K562 (cell line): Measurements from ENCODE around the gene CHST14. TPM values are rescaled to one million over a fixed set of nuclear protein-coding genes. Genes with fewer than 3 reads are reported as not detected.

Experiments
- BCOR ChIP-seq: fragments of 450-650 bp; IDR thresholded peaks from 2 replicates; pipeline ENCODE4 v1.6.1; 2016
- BHLHE40 ChIP-seq: IDR thresholded peaks from 2 replicates; pipeline ENCODE4 v1.6.1; 2011; ENCODE audit warnings: low read length, improper control_type of control experiment
- CBFA2T2 ChIP-seq: fragments of 450-650 bp; conservative IDR thresholded peaks from 2 replicates; pipeline ENCODE4 v1.6.1; 2017; ENCODE audit warnings: mild to moderate bottlenecking
- CTBP1 ChIP-seq: fragments of 450-650 bp; IDR thresholded peaks from 2 replicates; pipeline ENCODE4 v1.6.1; 2016; ENCODE audit warnings: borderline replicate concordance
- DNMT1 ChIP-seq: fragments of 450-650 bp; IDR thresholded peaks from 2 replicates; pipeline ENCODE4 v1.6.1; 2016; ENCODE audit warnings: antibody characterized with exemption, mild to moderate bottlenecking
- EP400 ChIP-seq: fragments of 450-650 bp; IDR thresholded peaks from 2 replicates; pipeline ENCODE4 v1.6.1; 2017; ENCODE audit warnings: antibody characterized with exemption, mild to moderate bottlenecking, moderate library complexity
- ERF ChIP-seq: fragments of 450-650 bp; formaldehyde crosslinking; IDR thresholded peaks from 2 replicates; pipeline ENCODE4 v1.4.0; 2020; ENCODE audit warnings: mild to moderate bottlenecking, mixed read lengths
- FIP1L1 ChIP-seq: fragments of 200-400 bp; formaldehyde crosslinking; IDR thresholded peaks from 2 replicates; pipeline ENCODE4 v1.6.1; 2018; ENCODE audit warnings: mild to moderate bottlenecking, low read depth, low read length; ENCODE audit not compliant: poor library complexity, severe bottlenecking
- HDAC8 ChIP-seq: fragments of 450-650 bp; IDR thresholded peaks from 2 replicates; pipeline ENCODE4 v1.6.1; 2016; ENCODE audit warnings: mild to moderate bottlenecking, missing genetic modification characterization, moderate library complexity, missing compliant biosample characterization
- IFI16 ChIP-seq: fragments of 250-450 bp; sonication (Bioruptor Pico); IDR thresholded peaks from 2 replicates; pipeline ENCODE4 v2.1.2; 2022; ENCODE audit warnings: mild to moderate bottlenecking, inconsistent platforms
- MAFK ChIP-seq: IDR thresholded peaks from 2 replicates; pipeline ENCODE4 v1.6.1; 2011; ENCODE audit warnings: low read length, improper control_type of control experiment
- NCOA4 ChIP-seq: fragments of 450-650 bp; IDR thresholded peaks from 2 replicates; pipeline ENCODE4 v1.6.1; 2018; ENCODE audit warnings: mild to moderate bottlenecking; ENCODE audit not compliant: partially characterized antibody
- NFRKB ChIP-seq: fragments of 450-650 bp; IDR thresholded peaks from 2 replicates; pipeline ENCODE4 v1.6.1; 2016; ENCODE audit warnings: low read depth
- PHB ChIP-seq: fragments of 250-450 bp; sonication (Bioruptor Pico); IDR thresholded peaks from 2 replicates; pipeline ENCODE4 v1.5.0; 2021
- POLR3A ChIP-seq: IDR thresholded peaks from 2 replicates; pipeline ENCODE4 v1.6.1; 2011; ENCODE audit warnings: borderline replicate concordance, mild to moderate bottlenecking, moderate library complexity; ENCODE audit not compliant: insufficient read length, insufficient read depth; ENCODE audit errors: extremely low read depth
- PYGO2 ChIP-seq: fragments of 450-650 bp; IDR thresholded peaks from 2 replicates; pipeline ENCODE4 v1.6.1; 2016; ENCODE audit warnings: mild to moderate bottlenecking, missing genetic modification characterization, moderate library complexity, missing compliant biosample characterization
- RNF2 ChIP-seq: sonication (generic); IDR thresholded peaks from 2 replicates; pipeline ENCODE4 v1.6.1; 2016
- SREBF2 ChIP-seq: sonication (generic); formaldehyde crosslinking; IDR thresholded peaks from 2 replicates; pipeline ENCODE4 v1.4.0; 2020; ENCODE audit warnings: mild to moderate bottlenecking, missing genetic modification reagents
- SRSF1 ChIP-seq: fragments of 200-400 bp; formaldehyde crosslinking; IDR thresholded peaks from 2 replicates; pipeline ENCODE4 v1.6.1; 2017; ENCODE audit warnings: mild to moderate bottlenecking, low read depth, low read length, moderate library complexity
- TAF15 ChIP-seq: fragments of 200-400 bp; formaldehyde crosslinking; IDR thresholded peaks from 2 replicates; pipeline ENCODE4 v1.6.1; 2017; ENCODE audit warnings: mild to moderate bottlenecking, low read depth, low read length, moderate library complexity
- TARDBP ChIP-seq: fragments of 450-650 bp; IDR thresholded peaks from 2 replicates; pipeline ENCODE4 v1.6.1; 2016
- ZFPM2 ChIP-seq: fragments of 250-450 bp; sonication (Bioruptor Pico); IDR thresholded peaks from 2 replicates; pipeline ENCODE4 v1.5.1; 2022; ENCODE audit warnings: mild to moderate bottlenecking
- ZNF589 ChIP-seq: fragments of 200-800 bp; sonication (Bioruptor generic); IDR thresholded peaks from 2 replicates; pipeline ENCODE4 v1.6.1; 2016; ENCODE audit warnings: low read depth, missing genetic modification characterization, missing compliant biosample characterization
- polyA plus RNA-seq, 8 experiments: library from polyadenylated mRNA; depleted of rRNA in 4 of 8; stranded (reverse) in 5 of 8; unstranded in 3 of 8; fragments of >200 nt; fragmentation: Nextera tagmentation in 2 of 8; fragmentation: Illumina TruSeq in 1 of 8; extraction: Ambion mirVana in 2 of 8; extraction: Trizol in 1 of 8; gene quantifications; 2 replicates each; pipeline versions ENCODE4 v1.2.1 to v1.2.3, GENCODE V29; 2011 to 2014; ENCODE audit warnings: inconsistent platforms in 1 of 8, missing spikeins in 1 of 8
- total RNA-seq, 7 experiments: library from RNA; depleted of rRNA in 6 of 7; stranded (reverse); fragments of >200 nt in 6 of 7; fragmentation: Illumina TruSeq in 2 of 7; extraction: Trizol in 2 of 7; gene quantifications; 2 replicates each; pipeline versions ENCODE4 v1.2.1 to v1.2.3, GENCODE V29; 2011 to 2021; ENCODE audit warnings: low replicate concordance in 1 of 7
- TF ChIP-seq, protein P1 (sequence below): sonication (generic); formaldehyde crosslinking; IDR thresholded peaks from 2 replicates; pipeline ENCODE4 v1.8.1; 2023; ENCODE audit warnings: mild to moderate bottlenecking, missing genetic modification reagents
- TF ChIP-seq, protein P2 (sequence below): fragments of 450-650 bp; IDR thresholded peaks from 2 replicates; pipeline ENCODE4 v1.6.1; 2014; ENCODE audit warnings: low read depth, mild to moderate bottlenecking, moderate library complexity, borderline replicate concordance
- TF ChIP-seq, protein P3 (sequence below): fragments of 450-650 bp; conservative IDR thresholded peaks from 2 replicates; pipeline ENCODE4 v1.6.1; 2016; ENCODE audit warnings: missing genetic modification characterization, low read depth, mild to moderate bottlenecking, control low read depth, missing compliant biosample characterization

CHST14 gene
- total and polyA plus RNA-seq, 9 of the 15 experiments (the other 6 are each of a cell fraction or from before 2014, with no cell fraction given) = 1.6 to 12.1 (median 4.5) TPM

DNA sequence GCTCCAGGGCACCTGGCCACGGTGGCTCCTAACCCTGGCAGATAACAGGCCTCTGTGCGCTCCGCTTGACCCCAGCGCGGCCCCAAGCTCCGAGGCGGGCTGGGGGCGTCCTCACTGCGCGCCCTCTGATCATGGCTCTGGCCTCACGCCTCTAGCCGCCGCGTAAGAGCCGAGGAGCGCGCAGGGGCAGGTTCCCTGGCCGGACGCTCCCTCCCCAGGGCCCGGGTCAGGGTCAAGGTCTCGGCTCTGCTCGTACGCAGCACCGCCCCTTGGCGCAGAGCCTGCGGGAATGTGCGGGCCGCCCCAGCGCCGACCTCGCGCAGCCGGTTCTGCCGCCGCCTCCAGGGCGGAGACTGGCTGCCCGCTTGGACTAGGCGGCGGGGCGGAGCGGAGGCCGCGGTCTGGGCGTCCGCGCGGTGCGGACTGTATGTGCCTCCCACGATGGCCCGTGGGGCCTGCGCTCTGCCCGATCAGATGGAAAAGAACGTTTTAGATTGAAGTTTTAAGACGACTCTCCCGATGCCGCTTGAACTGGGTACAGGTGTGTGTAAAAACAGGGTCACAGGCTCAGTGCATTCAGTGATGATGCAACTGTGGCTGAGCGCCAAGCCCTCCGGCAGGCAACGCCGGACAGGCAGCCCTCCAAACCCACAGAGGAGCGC lies 40.8 kb downstream of the CHST14 start (continued):
- TF ChIP-seq CBFA2T2 = no peak
- 0 out of 2 replicates have a peak, but pooled peaks have one; percentile 21 for TF ChIP-seq HDAC8 (tag)
- no peak for TF ChIP-seq NCOA4
- peak; percentile 36; the same call in 1 of the 2 replicates for TF ChIP-seq RNF2
- peak; percentile 83 for TF ChIP-seq EP400
- no peak for TF ChIP-seq PHB (CRISPR knock-in tag)
- TF ChIP-seq MAFK = no peak
- TF ChIP-seq, protein P1, sequence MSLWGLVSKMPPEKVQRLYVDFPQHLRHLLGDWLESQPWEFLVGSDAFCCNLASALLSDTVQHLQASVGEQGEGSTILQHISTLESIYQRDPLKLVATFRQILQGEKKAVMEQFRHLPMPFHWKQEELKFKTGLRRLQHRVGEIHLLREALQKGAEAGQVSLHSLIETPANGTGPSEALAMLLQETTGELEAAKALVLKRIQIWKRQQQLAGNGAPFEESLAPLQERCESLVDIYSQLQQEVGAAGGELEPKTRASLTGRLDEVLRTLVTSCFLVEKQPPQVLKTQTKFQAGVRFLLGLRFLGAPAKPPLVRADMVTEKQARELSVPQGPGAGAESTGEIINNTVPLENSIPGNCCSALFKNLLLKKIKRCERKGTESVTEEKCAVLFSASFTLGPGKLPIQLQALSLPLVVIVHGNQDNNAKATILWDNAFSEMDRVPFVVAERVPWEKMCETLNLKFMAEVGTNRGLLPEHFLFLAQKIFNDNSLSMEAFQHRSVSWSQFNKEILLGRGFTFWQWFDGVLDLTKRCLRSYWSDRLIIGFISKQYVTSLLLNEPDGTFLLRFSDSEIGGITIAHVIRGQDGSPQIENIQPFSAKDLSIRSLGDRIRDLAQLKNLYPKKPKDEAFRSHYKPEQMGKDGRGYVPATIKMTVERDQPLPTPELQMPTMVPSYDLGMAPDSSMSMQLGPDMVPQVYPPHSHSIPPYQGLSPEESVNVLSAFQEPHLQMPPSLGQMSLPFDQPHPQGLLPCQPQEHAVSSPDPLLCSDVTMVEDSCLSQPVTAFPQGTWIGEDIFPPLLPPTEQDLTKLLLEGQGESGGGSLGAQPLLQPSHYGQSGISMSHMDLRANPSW = 0 out of 2 replicates have a peak, but pooled peaks have one; percentile 30
- peak; percentile 97 for TF ChIP-seq CTBP1
- TF ChIP-seq IFI16 (CRISPR knock-in tag) = no peak
- no peak for TF ChIP-seq TAF15
- TF ChIP-seq FIP1L1 = peak; percentile 96
- TF ChIP-seq, protein P2, sequence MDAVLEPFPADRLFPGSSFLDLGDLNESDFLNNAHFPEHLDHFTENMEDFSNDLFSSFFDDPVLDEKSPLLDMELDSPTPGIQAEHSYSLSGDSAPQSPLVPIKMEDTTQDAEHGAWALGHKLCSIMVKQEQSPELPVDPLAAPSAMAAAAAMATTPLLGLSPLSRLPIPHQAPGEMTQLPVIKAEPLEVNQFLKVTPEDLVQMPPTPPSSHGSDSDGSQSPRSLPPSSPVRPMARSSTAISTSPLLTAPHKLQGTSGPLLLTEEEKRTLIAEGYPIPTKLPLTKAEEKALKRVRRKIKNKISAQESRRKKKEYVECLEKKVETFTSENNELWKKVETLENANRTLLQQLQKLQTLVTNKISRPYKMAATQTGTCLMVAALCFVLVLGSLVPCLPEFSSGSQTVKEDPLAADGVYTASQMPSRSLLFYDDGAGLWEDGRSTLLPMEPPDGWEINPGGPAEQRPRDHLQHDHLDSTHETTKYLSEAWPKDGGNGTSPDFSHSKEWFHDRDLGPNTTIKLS = no peak
- no peak; the same call in 1 of the 2 replicates for TF ChIP-seq BHLHE40
- no peak for TF ChIP-seq POLR3A
- TF ChIP-seq, protein P3, sequence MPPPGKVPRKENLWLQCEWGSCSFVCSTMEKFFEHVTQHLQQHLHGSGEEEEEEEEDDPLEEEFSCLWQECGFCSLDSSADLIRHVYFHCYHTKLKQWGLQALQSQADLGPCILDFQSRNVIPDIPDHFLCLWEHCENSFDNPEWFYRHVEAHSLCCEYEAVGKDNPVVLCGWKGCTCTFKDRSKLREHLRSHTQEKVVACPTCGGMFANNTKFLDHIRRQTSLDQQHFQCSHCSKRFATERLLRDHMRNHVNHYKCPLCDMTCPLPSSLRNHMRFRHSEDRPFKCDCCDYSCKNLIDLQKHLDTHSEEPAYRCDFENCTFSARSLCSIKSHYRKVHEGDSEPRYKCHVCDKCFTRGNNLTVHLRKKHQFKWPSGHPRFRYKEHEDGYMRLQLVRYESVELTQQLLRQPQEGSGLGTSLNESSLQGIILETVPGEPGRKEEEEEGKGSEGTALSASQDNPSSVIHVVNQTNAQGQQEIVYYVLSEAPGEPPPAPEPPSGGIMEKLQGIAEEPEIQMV (tag) = 0 out of 2 replicates have a peak, but pooled peaks have one; percentile 24
- TF ChIP-seq BCOR = peak; percentile 7; the same call in 1 of the 2 replicates
- TF ChIP-seq SREBF2 (CRISPR knock-in tag) = no peak
- TF ChIP-seq PYGO2 (tag) = no peak
- TF ChIP-seq DNMT1 = no peak
- peak; percentile 9; the same call in 1 of the 2 replicates for TF ChIP-seq ERF (CRISPR knock-in tag)
- no peak for TF ChIP-seq SRSF1
- TF ChIP-seq ZNF589 (CRISPR knock-in tag) = no peak
- TF ChIP-seq NFRKB = no peak
- TF ChIP-seq TARDBP = peak; percentile 41; the same call in 1 of the 2 replicates
- no peak for TF ChIP-seq ZFPM2 (CRISPR knock-in tag)
